GM13977 (cell line): ENCODE measurements around the gene TUSC1.
"Not testable (repeated sequence)": the region's sequence is repeated elsewhere in the genome, so short reads cannot be mapped to it uniquely, and the experiment has no call there.

Experiments
- DNase-seq: peaks from one replicate; pipeline ENCODE4 v3.0.0; 2012; ENCODE audit warnings: low spot score
- in situ Hi-C: fragments of 300-500 bp; cut with MboI; formaldehyde crosslinking; loops from one replicate; pipeline ENCODE4 v1.12.0; 2022; ENCODE audit warnings: low sequenced_read_pairs, low pct_unique_long_range_greater_than_20kb, mixed read lengths, inconsistent platforms; ENCODE audit not compliant: unreplicated experiment
- TF ChIP-seq, protein P1 (sequence below): IDR thresholded peaks from 2 replicates; pipeline ENCODE4 v1.5.1; 2012; ENCODE audit warnings: mild to moderate bottlenecking, control low read depth; ENCODE audit not compliant: insufficient read depth; ENCODE audit errors: extremely low read depth, missing control alignments

TUSC1 gene

DNA sequence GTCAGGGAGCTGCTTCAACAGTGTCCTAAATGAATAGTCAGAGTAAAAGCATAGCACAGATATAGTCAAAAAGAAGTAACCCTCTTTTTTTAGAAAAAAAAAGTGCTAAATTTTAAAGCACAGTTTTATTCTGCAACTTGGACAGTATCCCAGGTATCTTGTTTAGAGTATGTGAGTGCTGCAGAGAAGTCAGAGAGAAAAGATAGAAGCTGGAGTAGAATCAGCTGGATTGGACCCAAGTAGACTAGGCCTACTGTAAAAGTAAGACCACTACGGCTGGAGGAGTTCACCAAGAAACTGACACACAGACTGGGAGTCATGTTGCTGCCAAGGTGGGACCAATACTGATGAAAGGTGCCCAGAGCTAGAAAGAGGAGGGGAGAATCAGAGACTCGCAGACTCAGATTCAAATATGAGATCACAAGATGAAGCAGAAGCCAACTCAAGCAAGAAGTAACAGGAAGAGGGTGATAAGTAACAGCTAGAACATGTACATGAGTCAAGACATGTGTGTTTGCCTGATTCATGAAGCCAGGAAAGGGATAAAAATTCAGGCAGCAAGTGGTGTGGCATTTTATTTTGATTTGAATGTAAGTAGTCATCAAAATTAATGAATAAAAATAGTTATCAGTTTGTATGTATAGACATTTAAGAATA is 25.6 kb upstream of the TUSC1 start:
- TF ChIP-seq, protein P1, sequence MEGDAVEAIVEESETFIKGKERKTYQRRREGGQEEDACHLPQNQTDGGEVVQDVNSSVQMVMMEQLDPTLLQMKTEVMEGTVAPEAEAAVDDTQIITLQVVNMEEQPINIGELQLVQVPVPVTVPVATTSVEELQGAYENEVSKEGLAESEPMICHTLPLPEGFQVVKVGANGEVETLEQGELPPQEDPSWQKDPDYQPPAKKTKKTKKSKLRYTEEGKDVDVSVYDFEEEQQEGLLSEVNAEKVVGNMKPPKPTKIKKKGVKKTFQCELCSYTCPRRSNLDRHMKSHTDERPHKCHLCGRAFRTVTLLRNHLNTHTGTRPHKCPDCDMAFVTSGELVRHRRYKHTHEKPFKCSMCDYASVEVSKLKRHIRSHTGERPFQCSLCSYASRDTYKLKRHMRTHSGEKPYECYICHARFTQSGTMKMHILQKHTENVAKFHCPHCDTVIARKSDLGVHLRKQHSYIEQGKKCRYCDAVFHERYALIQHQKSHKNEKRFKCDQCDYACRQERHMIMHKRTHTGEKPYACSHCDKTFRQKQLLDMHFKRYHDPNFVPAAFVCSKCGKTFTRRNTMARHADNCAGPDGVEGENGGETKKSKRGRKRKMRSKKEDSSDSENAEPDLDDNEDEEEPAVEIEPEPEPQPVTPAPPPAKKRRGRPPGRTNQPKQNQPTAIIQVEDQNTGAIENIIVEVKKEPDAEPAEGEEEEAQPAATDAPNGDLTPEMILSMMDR = no peak
- DNase-seq = no peak
- in situ Hi-C loops = no loop called here

DNA sequence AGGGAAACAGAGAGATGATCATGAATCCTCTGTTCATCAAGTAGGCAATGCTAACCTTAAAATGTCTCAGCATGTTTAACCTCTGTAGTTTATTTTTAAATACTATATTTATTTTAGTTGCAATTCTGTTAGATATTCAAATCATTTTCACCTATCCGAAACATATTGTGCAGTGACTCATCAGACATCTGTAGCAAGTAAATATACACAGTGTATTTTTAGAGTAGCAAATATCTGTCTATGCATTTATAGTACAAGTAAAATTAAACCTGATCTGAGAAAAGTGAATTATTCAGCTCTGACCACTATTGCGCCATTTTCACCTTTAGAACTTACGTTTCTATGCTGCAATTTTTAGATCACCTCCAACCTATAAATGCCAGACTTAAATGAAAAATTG is 24.3 kb upstream of the TUSC1 start:
- in situ Hi-C loops = no loop called here
- DNase-seq = no peak

DNA sequence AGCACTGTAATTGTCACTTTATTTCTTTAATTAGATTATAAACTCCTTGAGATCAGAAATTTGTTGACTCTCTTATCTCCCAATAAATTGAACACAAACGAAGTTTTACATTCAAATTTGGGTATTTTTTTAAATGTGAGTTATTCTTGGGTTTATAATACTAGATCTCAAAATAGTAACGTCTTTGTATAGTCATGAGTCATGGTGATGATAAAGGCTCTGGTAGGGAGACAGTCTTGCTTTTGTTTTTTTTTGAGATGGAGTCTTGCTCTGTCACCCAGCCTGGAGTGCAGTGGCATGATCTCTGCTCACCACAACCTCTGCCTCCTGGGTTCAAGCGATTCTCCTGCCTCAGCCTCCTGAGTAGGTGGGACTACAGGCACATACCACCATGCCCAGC is 22.7 kb upstream of the TUSC1 start:
- in situ Hi-C loops, DNase-seq: not testable (repeated sequence)

More for the DNA sequence above, 24.3 kb upstream of the TUSC1 start:
- TF ChIP-seq, protein P1 = no peak

DNA sequence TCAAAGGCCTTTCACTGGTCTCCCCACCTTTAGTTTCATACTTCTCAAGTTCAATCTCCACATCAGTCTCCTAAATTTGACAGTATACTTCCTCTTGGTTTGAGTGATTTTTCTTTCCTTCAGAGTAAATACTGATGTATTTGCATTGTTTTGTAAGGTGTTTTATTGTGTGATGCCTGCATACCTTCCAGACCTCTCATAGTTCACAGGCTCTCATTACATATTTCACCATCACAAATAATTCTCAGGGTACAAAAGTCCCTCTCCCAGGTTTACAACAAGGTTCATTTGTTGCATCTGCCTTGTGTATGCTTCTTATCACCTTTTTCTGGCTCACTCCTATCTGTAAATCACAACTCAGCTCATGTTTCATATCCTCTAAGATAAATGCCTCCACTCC is 22.2 kb upstream of the TUSC1 start:
- TF ChIP-seq, protein P1 = no peak
- DNase-seq = no peak
- in situ Hi-C loops = no loop called here

- in situ Hi-C loops = no loop called here
- TF ChIP-seq, protein P1 = no peak
- DNase-seq = no peak
Measured at GRCh38 chr9:25691786-25692185, 13.5 kb upstream of the TUSC1 start.

- in situ Hi-C loops = no loop called here
Measured at GRCh38 chr9:25684321-25684720, 6.1 kb upstream of the TUSC1 start.

GRCh38 chr9:25681266-25681665 is 3.0 kb upstream of the TUSC1 start:
- in situ Hi-C loops = no loop called here
- DNase-seq = no peak
- TF ChIP-seq, protein P1 = no peak

More at GRCh38 chr9:25684321-25684720, 6.1 kb upstream of the TUSC1 start:
- no peak for DNase-seq
- TF ChIP-seq, protein P1 = no peak
